Testis (tissue), 3 donors: ENCODE measurements around the gene TGM5. TPM values are rescaled to one million over a fixed set of nuclear protein-coding genes. Genes with fewer than 3 reads are reported as not detected.

Experiments used
- DNase-seq: peaks from one replicate; pipeline ENCODE4 v3.0.0-alpha.2; 2019
- H3K27ac ChIP-seq, 2 donors: fragments of 200-600 bp; sonication (generic); one replicate each; pipeline ENCODE4 v1.5.1; 2019
- H3K27me3 ChIP-seq: fragments of 200-600 bp; sonication (generic); one replicate; pipeline ENCODE4 v1.5.1; 2019
- H3K36me3 ChIP-seq: fragments of 200-600 bp; sonication (generic); one replicate; pipeline ENCODE4 v1.5.1; 2017; ENCODE audit warnings: low read depth; ENCODE audit errors: missing control alignments
- H3K4me1 ChIP-seq: fragments of 200-600 bp; sonication (generic); one replicate; pipeline ENCODE4 v1.5.1; 2019
- H3K4me3 ChIP-seq, 2 donors: fragments of 200-600 bp; sonication (generic); one replicate each; pipeline ENCODE4 v1.5.1; 2017 to 2019
- H3K9me3 ChIP-seq: fragments of 200-600 bp; sonication (generic); one replicate; pipeline ENCODE4 v1.5.1; 2017
- POLR2A ChIP-seq: fragments of 450-650 bp; IDR thresholded peaks from one replicate; pipeline ENCODE4 v1.6.1; 2017; ENCODE audit warnings: antibody characterized with exemption, mild to moderate bottlenecking, moderate library complexity
- WGBS, 2 donors: methylation state at CpG; one replicate each; pipeline ENCODE4 v1.1.5; 2018; 5-methylcytosine and 5-hydroxymethylcytosine counted together
- intact Hi-C: fragments of 100-400 bp; cut with DNase I; formaldehyde crosslinking; loops from one replicate; pipeline ENCODE4 v1.15.1; 2023; ENCODE audit warnings: low total_unique reads
- polyA plus RNA-seq: library from polyadenylated mRNA; stranded (reverse); fragments of 350-450 nt; fragmentation: Illumina TruSeq; extraction: RNeasy Lipid Tissue Mini Kit (QIAGEN cat#74804); gene quantifications from one replicate; pipeline ENCODE4 v1.2.3, GENCODE V29; 2014; ENCODE audit warnings: low read depth, low replicate concordance; ENCODE audit not compliant: insufficient read depth
- total RNA-seq, 2 donors: library from RNA; depleted of rRNA; stranded (reverse); fragments of >200 nt; gene quantifications; one replicate each; pipeline ENCODE4 v1.2.3, GENCODE V29; 2016
- TF ChIP-seq, protein P1 (sequence below), 3 experiments: fragments of 450-650 bp in 2 of 3; fragments of 200-600 bp in 1 of 3; sonication (generic) in 1 of 3; IDR thresholded peaks; one replicate each; pipeline ENCODE4 v1.5.1; 2016 to 2019; ENCODE audit warnings: antibody characterized with exemption in 3 of 3, mild to moderate bottlenecking in 2 of 3, moderate library complexity in 1 of 3

TGM5 gene
- total and polyA plus RNA-seq, 3 donors from 2014 or later = 0.24 to 2.1 (median 0.43) TPM

DNA sequence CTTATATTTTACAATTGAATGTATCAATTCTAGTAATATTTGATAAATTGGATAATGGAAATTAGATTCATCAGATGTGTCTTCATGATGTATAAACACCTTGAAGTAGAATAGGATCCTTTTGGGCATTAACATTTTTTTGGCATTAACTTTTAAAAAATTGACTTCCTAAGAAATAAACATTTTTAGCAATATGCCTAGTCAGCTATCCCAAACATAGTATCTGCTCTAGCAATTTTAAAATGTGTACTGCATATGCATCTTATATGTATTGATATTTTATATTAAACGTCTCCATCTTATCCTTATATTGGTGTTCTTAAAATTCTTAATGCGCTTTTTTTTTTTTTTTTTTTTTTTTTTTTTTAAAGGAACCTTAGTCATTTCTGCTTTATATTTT is 73.0 kb downstream of the TGM5 start:
- intact Hi-C loops = no loop called here
- 90% methylated on average over 2 of the region's 2 CpGs for WGBS, 2 donors
- Histone ChIP-seq H3K27ac (no peak overlapping the region), H3K4me3 (no peak overlapping the region), H3K4me1 (no peaks in the 10 kb centered on the region), H3K9me3 (no peaks in the 10 kb centered on the region), H3K36me3 (no peaks in the 10 kb centered on the region), H3K27me3 (no peaks in the 10 kb centered on the region)
- DNase-seq = no peak
- no peak for TF ChIP-seq POLR2A
- TF ChIP-seq, protein P1, sequence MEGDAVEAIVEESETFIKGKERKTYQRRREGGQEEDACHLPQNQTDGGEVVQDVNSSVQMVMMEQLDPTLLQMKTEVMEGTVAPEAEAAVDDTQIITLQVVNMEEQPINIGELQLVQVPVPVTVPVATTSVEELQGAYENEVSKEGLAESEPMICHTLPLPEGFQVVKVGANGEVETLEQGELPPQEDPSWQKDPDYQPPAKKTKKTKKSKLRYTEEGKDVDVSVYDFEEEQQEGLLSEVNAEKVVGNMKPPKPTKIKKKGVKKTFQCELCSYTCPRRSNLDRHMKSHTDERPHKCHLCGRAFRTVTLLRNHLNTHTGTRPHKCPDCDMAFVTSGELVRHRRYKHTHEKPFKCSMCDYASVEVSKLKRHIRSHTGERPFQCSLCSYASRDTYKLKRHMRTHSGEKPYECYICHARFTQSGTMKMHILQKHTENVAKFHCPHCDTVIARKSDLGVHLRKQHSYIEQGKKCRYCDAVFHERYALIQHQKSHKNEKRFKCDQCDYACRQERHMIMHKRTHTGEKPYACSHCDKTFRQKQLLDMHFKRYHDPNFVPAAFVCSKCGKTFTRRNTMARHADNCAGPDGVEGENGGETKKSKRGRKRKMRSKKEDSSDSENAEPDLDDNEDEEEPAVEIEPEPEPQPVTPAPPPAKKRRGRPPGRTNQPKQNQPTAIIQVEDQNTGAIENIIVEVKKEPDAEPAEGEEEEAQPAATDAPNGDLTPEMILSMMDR (IDR thresholded peaks at IDR 0.05) = no peak

DNA sequence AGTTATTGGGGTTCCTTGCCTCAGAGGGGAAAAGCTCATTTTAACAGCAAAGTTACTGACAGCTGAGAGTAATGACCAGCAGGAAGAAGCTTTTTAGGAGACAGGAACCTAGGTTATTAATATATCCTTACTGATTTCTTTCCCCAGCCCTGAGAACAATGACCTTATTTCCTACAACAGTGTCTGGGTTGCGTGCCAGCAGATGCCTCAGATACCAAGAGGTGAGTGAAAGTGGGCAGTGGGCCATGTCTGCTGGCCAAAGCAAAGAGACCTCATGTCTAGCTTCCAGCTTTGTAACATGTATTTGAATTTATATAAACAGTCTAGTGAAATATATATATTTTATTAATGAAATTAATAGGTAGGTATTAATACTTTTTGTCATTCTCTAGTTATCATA is 76.5 kb downstream of the TGM5 start:
- WGBS, 2 donors = 81% methylated on average over 1 of the region's 1 CpG
- Histone ChIP-seq H3K27ac (no peak overlapping the region), H3K4me1 (peaks cover 9% of the 10 kb centered on the region), H3K9me3 (no peaks in the 10 kb centered on the region), H3K4me3 (no peak overlapping the region), H3K27me3 (no peaks in the 10 kb centered on the region), H3K36me3 (no peaks in the 10 kb centered on the region)
- peak; percentile 25 for DNase-seq
- TF ChIP-seq, protein P1 (IDR thresholded peaks at IDR 0.05) = no peak
- TF ChIP-seq POLR2A = no peak
- intact Hi-C loops = no loop called here

DNA sequence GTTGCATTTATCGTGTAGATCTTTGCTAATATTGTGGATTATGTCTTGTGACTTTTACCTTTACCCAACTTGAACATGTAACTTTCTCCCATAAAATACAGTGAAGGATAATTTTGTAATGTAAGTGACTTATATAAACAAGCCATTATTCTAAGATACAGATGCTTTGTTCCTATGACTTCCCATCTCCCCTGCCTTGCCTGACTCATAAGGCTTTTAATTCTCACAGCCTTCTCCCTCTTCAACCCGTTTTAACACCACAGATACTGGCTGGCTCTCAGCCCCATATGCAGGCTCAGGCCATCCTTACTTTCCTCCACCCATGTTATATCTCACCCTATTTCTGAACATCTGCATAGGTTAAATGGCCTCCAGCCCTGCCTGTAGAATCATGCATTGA is 77.4 kb downstream of the TGM5 start:
- H3K27me3 ChIP-seq = no peaks in the 10 kb centered on the region
- H3K4me3 ChIP-seq = no peak overlapping the region
- no peak for DNase-seq
- WGBS, 2 donors = 70 to 86% methylated on average over 2 of the region's 2 CpGs
- no peak for TF ChIP-seq POLR2A
- TF ChIP-seq, protein P1 (IDR thresholded peaks at IDR 0.05) = no peak
- H3K9me3 ChIP-seq = no peaks in the 10 kb centered on the region
- H3K27ac ChIP-seq = no peak overlapping the region
- no peaks in the 10 kb centered on the region for H3K36me3 ChIP-seq
- H3K4me1 ChIP-seq = peaks cover 9% of the 10 kb centered on the region
- intact Hi-C loops = no loop called here

DNA sequence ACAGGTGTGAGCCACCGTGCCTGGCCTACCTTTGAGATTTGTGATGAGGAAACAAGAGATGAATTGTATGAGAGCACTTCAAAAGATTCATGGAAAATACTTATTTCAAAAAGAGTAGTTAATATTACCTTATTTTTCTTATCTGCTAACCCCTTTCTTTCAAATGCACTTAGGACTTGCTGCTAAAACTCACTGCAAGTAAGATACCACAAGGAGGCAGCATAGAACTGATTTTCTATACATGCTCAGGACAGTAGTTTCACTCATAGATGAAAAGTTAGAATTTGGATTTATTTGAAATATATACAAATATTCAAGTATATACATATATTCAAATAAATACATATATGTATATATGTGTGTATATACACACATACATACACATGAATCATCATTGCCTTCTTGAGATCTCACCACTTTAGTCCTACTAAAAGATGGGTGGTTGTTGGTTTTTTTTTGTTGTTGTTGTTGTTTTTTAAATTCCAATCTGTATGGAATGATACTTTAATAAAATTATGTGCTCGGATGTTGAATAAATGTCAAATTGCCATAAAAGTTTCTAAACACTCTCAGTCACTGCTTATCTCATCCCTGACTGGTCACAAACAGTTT is 79.1 kb downstream of the TGM5 start:
- WGBS, 2 donors = 73 to 79% methylated on average over 2 of the region's 2 CpGs
- intact Hi-C loops = no loop called here

More for the DNA sequence above, 79.1 kb downstream of the TGM5 start:
- H3K4me1 ChIP-seq = peaks cover 9% of the 10 kb centered on the region
- no peaks in the 10 kb centered on the region for H3K9me3 ChIP-seq
- no peak overlapping the region for H3K4me3 ChIP-seq
- no peak overlapping the region for H3K27ac ChIP-seq
- TF ChIP-seq, protein P1 (IDR thresholded peaks at IDR 0.05) = peak in 2 of 3 experiments; percentile 36 to 38
- no peak for TF ChIP-seq POLR2A
- H3K36me3 ChIP-seq = no peaks in the 10 kb centered on the region
- DNase-seq = no peak
- no peaks in the 10 kb centered on the region for H3K27me3 ChIP-seq
